ENCODE results near the gene LPO. TPM values are rescaled to one million over a fixed set of nuclear protein-coding genes. Genes with fewer than 3 reads are reported as not detected.

Gene LPO
- total and polyA plus RNA-seq, 10 of the 15 experiments (the other 5 are each of a cell fraction or from before 2014, with no cell fraction given), result 0.03 to 0.11 (median 0.06) TPM; not detected in 7

GRCh38 chr17:58281511-58282011 lies 43.2 kb downstream of the LPO start:
- H3K79me2 ChIP-seq (ENCODE audit: control insufficient read depth, insufficient read depth, low read length), result no peaks in the 10 kb centered on the region
- FAIRE-seq (no peak), ATAC-seq (no peak), DNase-seq (ENCODE audit: low read depth, low spot score) (no peak)
- H3K4me3 ChIP-seq, result no peak overlapping the region
- intact Hi-C loops (cut with micrococcal nuclease; ENCODE audit: unreplicated experiment), result no loop called here
- H4K20me1 ChIP-seq (ENCODE audit: control insufficient read depth, insufficient read depth), result no peaks in the 10 kb centered on the region
- H2AFZ ChIP-seq (ENCODE audit: control insufficient read depth, low read depth, low read length), result no peak overlapping the region
- 0% methylated on average over 1 of the region's 2 CpGs for WGBS (ENCODE audit: insufficient coverage, insufficient replicate concordance, low lambda C conversion rate, missing lambda C conversion rate)
- POLR2A ChIA-PET, result interaction anchor here (0.7 kb wide), 1 partner anchor 9 kb away, joined by 4 read pairs; no protein-coding TSS in a partner anchor
- H3K9me3 ChIP-seq (replicated peaks; ENCODE audit: control insufficient read depth, insufficient read depth, low read length), result no peaks in the 10 kb centered on the region
- H3K27me3 ChIP-seq (replicated peaks in 1 of 2; ENCODE audit: control insufficient read depth in 2 of 2, insufficient read depth in 2 of 2, low read length in 1 of 2), result no peaks in the 10 kb centered on the region; a peak in 1 of 4 replicates
- in situ Hi-C loops (cut with MboI), result no loop called here
- CTCF ChIA-PET, result no interaction called here
- H3K36me3 ChIP-seq (ENCODE audit: control insufficient read depth in 2 of 2, insufficient read depth in 2 of 2, low read length in 1 of 2), result no peaks in the 10 kb centered on the region
- SMC1A ChIA-PET (ENCODE audit: uncharacterized antibody, unreplicated experiment), result interaction anchor here (0.9 to 1.5 kb wide), 2 partner anchors 63 to 166 kb away, joined by 3 to 4 read pairs; no protein-coding TSS in a partner anchor
- H3K9ac ChIP-seq (ENCODE audit: control insufficient read depth, insufficient read depth, low read length), result no peak overlapping the region
- RAD21 ChIA-PET (ENCODE audit: unreplicated experiment), result no interaction called here
- no peaks in the 10 kb centered on the region for H3K4me1 ChIP-seq (ENCODE audit: control insufficient read depth, insufficient read depth, low read length)
- H3K4me2 ChIP-seq (ENCODE audit: control insufficient read depth, insufficient read depth), result no peak overlapping the region
- no TSS peak for BruUV-seq (replicated peaks)
- TF ChIP-seq IRF3 (IDR thresholded peaks at IDR 0.05) (no peak), NFYB (IDR thresholded peaks at IDR 0.05; ENCODE audit: insufficient read depth, low read depth, low read length) (peak; percentile 42; the same call in 1 of the 2 replicates)
- no peak overlapping the region for H3K27ac ChIP-seq (ENCODE audit: control insufficient read depth, insufficient read depth)

GRCh38 chr17:58282442-58282841 lies 44.1 kb downstream of the LPO start:
- ATAC-seq (no peak), FAIRE-seq (no peak), DNase-seq (ENCODE audit: low read depth, low spot score) (no peak)
- Histone ChIP-seq H3K79me2 (ENCODE audit: control insufficient read depth, insufficient read depth, low read length) (no peaks in the 10 kb centered on the region), H3K27ac (ENCODE audit: control insufficient read depth, insufficient read depth) (no peak overlapping the region), H3K27me3 (replicated peaks in 1 of 2; ENCODE audit: control insufficient read depth in 2 of 2, insufficient read depth in 2 of 2, low read length in 1 of 2) (no peaks in the 10 kb centered on the region; a peak in 1 of 4 replicates), H3K4me1 (ENCODE audit: control insufficient read depth, insufficient read depth, low read length) (no peaks in the 10 kb centered on the region), H3K9me3 (replicated peaks; ENCODE audit: control insufficient read depth, insufficient read depth, low read length) (no peaks in the 10 kb centered on the region), H3K4me3 (no peak overlapping the region), H4K20me1 (ENCODE audit: control insufficient read depth, insufficient read depth) (no peaks in the 10 kb centered on the region), H2AFZ (ENCODE audit: control insufficient read depth, low read depth, low read length) (no peak overlapping the region), H3K4me2 (ENCODE audit: control insufficient read depth, insufficient read depth) (no peak overlapping the region), H3K36me3 (ENCODE audit: control insufficient read depth in 2 of 2, insufficient read depth in 2 of 2, low read length in 1 of 2) (no peaks in the 10 kb centered on the region), H3K9ac (ENCODE audit: control insufficient read depth, insufficient read depth, low read length) (no peak overlapping the region)
- BruUV-seq (replicated peaks), result no TSS peak
- in situ Hi-C loops (cut with MboI), result no loop called here
- ChIA-PET RAD21 (ENCODE audit: unreplicated experiment) (no interaction called here), SMC1A (ENCODE audit: uncharacterized antibody, unreplicated experiment) (interaction anchor here (0.7 kb wide), 1 partner anchor 17 kb away, joined by 3 read pairs; no protein-coding TSS in a partner anchor), CTCF (interaction anchor here (1.0 kb wide), 1 partner anchor 21 kb away, joined by 3 read pairs; no protein-coding TSS in a partner anchor), POLR2A (no interaction called here)
- intact Hi-C loops (cut with micrococcal nuclease; ENCODE audit: unreplicated experiment), result no loop called here
- 47% methylated on average over 5 of the region's 6 CpGs for WGBS (ENCODE audit: insufficient coverage, insufficient replicate concordance, low lambda C conversion rate, missing lambda C conversion rate)
- TF ChIP-seq TARDBP (IDR thresholded peaks at IDR 0.05; ENCODE audit: borderline replicate concordance) (no peak), ZBTB11 (CRISPR knock-in tag; IDR thresholded peaks at IDR 0.05) (no peak), SMC3 (IDR thresholded peaks at IDR 0.05; ENCODE audit: borderline replicate concordance, low read length) (no peak), CBFB (IDR thresholded peaks at IDR 0.05; ENCODE audit: low read depth) (no peak), RELB (IDR thresholded peaks at IDR 0.05; ENCODE audit: low read depth) (no peak), JUND (IDR thresholded peaks at IDR 0.05; ENCODE audit: low read depth, low read length) (no peak), SRF (IDR thresholded peaks at IDR 0.05; ENCODE audit: low read depth in 2 of 2, low read length in 2 of 2) (no peak), CHD4 (IDR thresholded peaks at IDR 0.05) (no peak), RBBP5 (conservative IDR thresholded peaks at IDR 0.05) (no peak)

All from GM12878 (cell line).